Loucy (cell line): ENCODE measurements around the gene KLHL3.

ENCODE experiments used
- H2AFZ ChIP-seq: fragments of 200-600 bp; sonication (generic); 2 replicates; pipeline ENCODE4 v1.6.0; 2016; ENCODE audit warnings: antibody characterized with exemption, mild to moderate bottlenecking, low read length, moderate library complexity
- H3F3A ChIP-seq: fragments of 200-600 bp; 2 replicates; pipeline ENCODE4 v1.6.0; 2016; ENCODE audit warnings: antibody characterized with exemption, low read depth, mild to moderate bottlenecking
- H3K27me3 ChIP-seq: fragments of 200-600 bp; sonication (generic); 2 replicates; pipeline ENCODE4 v1.6.1; 2014; ENCODE audit warnings: low read length, mild to moderate bottlenecking; ENCODE audit not compliant: insufficient read depth, poor library complexity, severe bottlenecking
- H3K36me3 ChIP-seq: fragments of 200-600 bp; sonication (generic); 2 replicates; pipeline ENCODE4 v1.6.1; 2016; ENCODE audit warnings: low read length; ENCODE audit not compliant: insufficient read depth
- H3K4me1 ChIP-seq: fragments of 200-600 bp; sonication (generic); 2 replicates; pipeline ENCODE4 v1.5.1; 2014; ENCODE audit warnings: low read length, mild to moderate bottlenecking; ENCODE audit not compliant: insufficient read depth, poor library complexity, severe bottlenecking
- H3K4me2 ChIP-seq: fragments of 200-600 bp; sonication (generic); 2 replicates; pipeline ENCODE4 v1.6.0; 2014; ENCODE audit warnings: antibody characterized with exemption, low read length, low read depth, mild to moderate bottlenecking; ENCODE audit not compliant: poor library complexity, severe bottlenecking
- H3K4me3 ChIP-seq: fragments of 200-600 bp; sonication (generic); 2 replicates; pipeline ENCODE4 v1.5.1; 2014; ENCODE audit warnings: low read length, mild to moderate bottlenecking, mixed read lengths; ENCODE audit not compliant: poor library complexity, severe bottlenecking
- H3K79me2 ChIP-seq: fragments of 200-600 bp; sonication (generic); 2 replicates; pipeline ENCODE4 v1.6.1; 2014; ENCODE audit warnings: low read length; ENCODE audit not compliant: insufficient read depth
- H3K9ac ChIP-seq: fragments of 200-600 bp; sonication (generic); 2 replicates; pipeline ENCODE4 v1.6.0; 2014; ENCODE audit warnings: mild to moderate bottlenecking, low read depth, low read length, moderate library complexity; ENCODE audit not compliant: poor library complexity, severe bottlenecking
- H3K9me2 ChIP-seq: fragments of 200-600 bp; sonication (generic); replicated peaks from 2 replicates; pipeline ENCODE4 v1.6.1; 2016; ENCODE audit warnings: low read depth, low read length, mixed read lengths
- H3K9me3 ChIP-seq: fragments of 200-600 bp; sonication (generic); 2 replicates; pipeline ENCODE4 v1.6.1; 2014; ENCODE audit warnings: mild to moderate bottlenecking, antibody characterized with exemption, low read length, low read depth; ENCODE audit not compliant: insufficient read depth
- H4K20me1 ChIP-seq: fragments of 200-600 bp; sonication (generic); 2 replicates; pipeline ENCODE4 v1.6.0; 2014; ENCODE audit warnings: antibody characterized with exemption, low read length, mild to moderate bottlenecking; ENCODE audit not compliant: insufficient read depth, poor library complexity, severe bottlenecking
- EZH2phosphoT487 ChIP-seq: fragments of 200-600 bp; IDR thresholded peaks from 2 replicates; pipeline ENCODE4 v1.6.1; 2018; ENCODE audit warnings: antibody characterized with exemption, mild to moderate bottlenecking, moderate library complexity, borderline replicate concordance
- TF ChIP-seq, protein P1 (sequence below): fragments of 200-600 bp; sonication (generic); conservative IDR thresholded peaks from 2 replicates; pipeline ENCODE4 v1.5.1; 2014; ENCODE audit warnings: mild to moderate bottlenecking, antibody characterized with exemption, low read length

The KLHL3 gene

DNA sequence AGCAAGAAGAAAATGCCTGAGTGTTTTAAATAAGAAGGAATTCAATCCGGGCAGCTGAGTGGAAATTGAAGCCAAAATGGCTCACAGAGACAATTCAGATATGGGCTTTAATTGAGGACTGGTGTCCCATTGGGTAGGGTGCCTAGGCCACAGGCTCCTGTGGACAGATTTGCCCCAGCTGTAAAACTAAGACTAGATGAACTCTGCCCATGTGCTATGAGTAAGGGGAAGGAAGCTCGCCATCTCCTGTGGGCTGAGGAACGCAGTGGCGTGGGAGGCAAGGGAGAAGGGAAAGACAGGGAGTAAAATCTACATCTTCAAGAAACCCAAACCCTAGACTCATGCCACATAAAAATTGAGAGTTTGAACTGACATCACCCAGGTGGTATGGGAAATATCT is 66.1 kb downstream of the KLHL3 start:
- Histone ChIP-seq H3F3A (no peaks in the 10 kb centered on the region), H4K20me1 (no peaks in the 10 kb centered on the region), H3K4me2 (no peak overlapping the region), H3K9ac (no peak overlapping the region), H3K4me1 (peaks cover 11% of the 10 kb centered on the region), H2AFZ (no peak overlapping the region), H3K9me3 (no peaks in the 10 kb centered on the region), H3K27me3 (no peaks in the 10 kb centered on the region), H3K36me3 (peaks cover 13% of the 10 kb centered on the region; the same call in 1 of the 2 replicates), H3K9me2 (no peaks in the 10 kb centered on the region), H3K79me2 (no peaks in the 10 kb centered on the region), H3K4me3 (no peak overlapping the region)
- TF ChIP-seq, protein P1, sequence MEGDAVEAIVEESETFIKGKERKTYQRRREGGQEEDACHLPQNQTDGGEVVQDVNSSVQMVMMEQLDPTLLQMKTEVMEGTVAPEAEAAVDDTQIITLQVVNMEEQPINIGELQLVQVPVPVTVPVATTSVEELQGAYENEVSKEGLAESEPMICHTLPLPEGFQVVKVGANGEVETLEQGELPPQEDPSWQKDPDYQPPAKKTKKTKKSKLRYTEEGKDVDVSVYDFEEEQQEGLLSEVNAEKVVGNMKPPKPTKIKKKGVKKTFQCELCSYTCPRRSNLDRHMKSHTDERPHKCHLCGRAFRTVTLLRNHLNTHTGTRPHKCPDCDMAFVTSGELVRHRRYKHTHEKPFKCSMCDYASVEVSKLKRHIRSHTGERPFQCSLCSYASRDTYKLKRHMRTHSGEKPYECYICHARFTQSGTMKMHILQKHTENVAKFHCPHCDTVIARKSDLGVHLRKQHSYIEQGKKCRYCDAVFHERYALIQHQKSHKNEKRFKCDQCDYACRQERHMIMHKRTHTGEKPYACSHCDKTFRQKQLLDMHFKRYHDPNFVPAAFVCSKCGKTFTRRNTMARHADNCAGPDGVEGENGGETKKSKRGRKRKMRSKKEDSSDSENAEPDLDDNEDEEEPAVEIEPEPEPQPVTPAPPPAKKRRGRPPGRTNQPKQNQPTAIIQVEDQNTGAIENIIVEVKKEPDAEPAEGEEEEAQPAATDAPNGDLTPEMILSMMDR = no peak
- no peak for TF ChIP-seq EZH2phosphoT487

DNA sequence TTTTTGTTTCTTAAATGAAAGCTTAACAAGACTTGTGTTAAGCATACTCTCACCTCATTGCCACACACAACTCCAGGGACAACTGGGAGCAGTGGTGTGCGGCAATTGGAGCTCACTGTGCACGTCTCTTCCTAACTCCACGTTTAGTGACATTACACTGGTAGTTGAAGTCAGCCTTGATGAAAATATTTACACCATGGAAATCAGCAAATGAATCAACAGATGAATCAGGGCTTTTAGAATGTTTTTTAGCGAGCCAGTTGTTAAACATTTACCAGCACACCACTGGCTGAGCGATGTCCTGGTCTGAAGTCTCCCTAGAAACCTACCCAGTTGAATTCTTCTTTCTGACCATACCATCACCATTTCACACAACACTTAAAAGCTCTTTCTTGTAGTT is 67.3 kb downstream of the KLHL3 start:
- H3K4me2 ChIP-seq = no peak overlapping the region
- peaks cover 13% of the 10 kb centered on the region; the same call in 1 of the 2 replicates for H3K36me3 ChIP-seq
- no peak overlapping the region for H3K9ac ChIP-seq

DNA sequence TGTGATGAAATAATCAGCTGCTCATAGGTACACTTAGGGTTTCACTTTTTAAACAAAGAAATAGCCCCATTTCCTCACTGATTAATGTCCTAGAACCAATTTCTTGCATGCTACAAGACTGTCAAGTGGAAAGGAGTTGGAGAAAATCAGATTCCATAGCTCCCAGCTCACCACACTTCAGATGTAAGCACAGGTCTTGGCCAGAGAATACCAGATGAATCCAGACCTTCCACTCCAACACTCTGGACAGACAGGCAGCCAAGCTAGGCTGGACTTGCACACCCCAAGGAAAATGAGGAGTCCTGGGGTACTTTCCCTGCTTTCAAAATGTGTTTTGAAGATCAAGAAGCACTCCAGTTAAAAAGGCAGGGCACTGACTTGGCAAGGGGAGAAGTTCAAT is 68.5 kb downstream of the KLHL3 start:
- no peak overlapping the region for H2AFZ ChIP-seq
- TF ChIP-seq, protein P1 = no peak
- TF ChIP-seq EZH2phosphoT487 = no peak
- H4K20me1 ChIP-seq = no peaks in the 10 kb centered on the region
- peaks cover 13% of the 10 kb centered on the region; the same call in 1 of the 2 replicates for H3K36me3 ChIP-seq
- no peaks in the 10 kb centered on the region for H3K79me2 ChIP-seq
- H3K4me3 ChIP-seq = no peak overlapping the region
- no peaks in the 10 kb centered on the region for H3K9me2 ChIP-seq
- H3K9me3 ChIP-seq = no peaks in the 10 kb centered on the region
- H3K27me3 ChIP-seq = no peaks in the 10 kb centered on the region
- H3F3A ChIP-seq = no peaks in the 10 kb centered on the region
- H3K9ac ChIP-seq = no peak overlapping the region
- H3K4me2 ChIP-seq = no peak overlapping the region
- H3K4me1 ChIP-seq = peaks cover 11% of the 10 kb centered on the region

More for the DNA sequence above, 67.3 kb downstream of the KLHL3 start:
- H3K4me3 ChIP-seq = no peak overlapping the region
- H3K9me3 ChIP-seq = no peaks in the 10 kb centered on the region
- H3K27me3 ChIP-seq = no peaks in the 10 kb centered on the region
- H3K4me1 ChIP-seq = peaks cover 11% of the 10 kb centered on the region
- TF ChIP-seq, protein P1 = no peak
- no peak for TF ChIP-seq EZH2phosphoT487
- no peaks in the 10 kb centered on the region for H4K20me1 ChIP-seq
- no peak overlapping the region for H2AFZ ChIP-seq
- H3F3A ChIP-seq = no peaks in the 10 kb centered on the region
- no peaks in the 10 kb centered on the region for H3K79me2 ChIP-seq
- no peaks in the 10 kb centered on the region for H3K9me2 ChIP-seq
